HG03097 (cell line): Measurements from ENCODE around the gene NOB1.
A peak's percentile ranks its signal among the peaks of the same experiment; 100 is the strongest.
"Not testable (repeated sequence)": the region's sequence is repeated elsewhere in the genome, so short reads cannot be mapped to it uniquely, and the experiment has no call there.

Experiments
- ATAC-seq: cut with Tn5 transposase; IDR thresholded peaks from one replicate; pipeline ENCODE4 v1.9.1; 2021; ENCODE audit not compliant: unreplicated experiment, low FRiP score

Gene NOB1

DNA sequence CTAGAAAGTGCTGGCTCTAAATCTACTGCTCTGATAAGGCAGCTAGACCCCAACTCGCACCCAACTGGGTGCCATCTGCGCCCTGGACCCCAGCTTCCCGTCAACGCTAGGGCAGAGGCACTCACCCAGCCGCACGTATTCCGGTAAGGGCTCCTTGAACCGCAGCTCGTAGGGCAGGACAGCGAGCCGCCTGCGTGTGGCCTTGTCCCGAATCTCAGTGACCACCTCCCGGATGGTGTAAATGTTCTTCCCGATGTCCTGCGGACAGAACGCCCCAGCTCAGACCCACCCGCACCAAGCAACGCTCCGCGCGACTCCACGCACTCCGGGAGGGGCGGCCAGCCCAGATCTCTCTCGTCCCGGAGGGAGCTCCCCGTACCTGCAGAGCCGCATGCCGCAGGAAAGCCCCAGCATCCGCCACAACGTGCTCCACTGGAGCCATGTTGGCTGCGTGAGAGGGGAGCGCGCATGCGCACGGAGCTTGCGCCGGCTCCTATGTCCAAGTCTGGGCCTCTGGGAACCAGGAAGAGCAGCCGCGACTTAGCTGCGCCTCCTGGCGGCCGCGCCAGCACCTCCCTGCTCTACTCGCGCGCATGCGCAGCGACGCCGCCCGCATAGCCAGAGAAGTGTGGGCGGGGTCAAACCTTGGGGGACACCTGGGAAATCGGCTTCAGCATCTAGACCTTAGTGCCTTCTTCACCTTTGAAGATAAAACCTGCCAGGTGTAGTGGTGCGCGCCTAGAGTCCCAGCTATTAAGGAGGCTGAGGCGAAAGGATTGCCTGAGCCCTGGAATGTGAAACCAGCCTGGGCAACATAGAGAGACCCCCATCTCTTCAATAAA, at the start of gene NOB1:
Gene NOB1, minus strand, starts transcription at position 458 of the 842 bp plus-strand sequence. Its CDS starts 16 bp downstream, at position 442.
- peak; percentile 91 for ATAC-seq

DNA sequence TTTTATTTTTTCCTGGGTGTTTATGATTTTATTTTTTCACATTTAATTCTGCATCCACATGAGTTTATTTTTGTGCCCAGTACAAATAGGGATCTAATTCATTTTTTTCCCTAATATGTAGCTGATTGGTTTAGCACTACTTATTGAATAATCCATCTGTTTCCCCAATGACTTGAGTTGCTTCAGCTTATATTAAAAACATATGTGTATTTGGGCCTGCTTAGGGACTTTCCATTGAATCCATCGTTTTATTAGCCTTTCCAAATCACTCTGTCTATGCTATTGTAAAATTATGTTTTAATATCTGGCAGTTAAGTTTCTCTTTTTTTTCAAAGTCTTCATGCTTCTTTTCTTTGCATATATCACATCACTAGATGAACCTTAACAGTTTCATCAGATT, 49.6 kb upstream of the NOB1 start:
- ATAC-seq = no peak

DNA sequence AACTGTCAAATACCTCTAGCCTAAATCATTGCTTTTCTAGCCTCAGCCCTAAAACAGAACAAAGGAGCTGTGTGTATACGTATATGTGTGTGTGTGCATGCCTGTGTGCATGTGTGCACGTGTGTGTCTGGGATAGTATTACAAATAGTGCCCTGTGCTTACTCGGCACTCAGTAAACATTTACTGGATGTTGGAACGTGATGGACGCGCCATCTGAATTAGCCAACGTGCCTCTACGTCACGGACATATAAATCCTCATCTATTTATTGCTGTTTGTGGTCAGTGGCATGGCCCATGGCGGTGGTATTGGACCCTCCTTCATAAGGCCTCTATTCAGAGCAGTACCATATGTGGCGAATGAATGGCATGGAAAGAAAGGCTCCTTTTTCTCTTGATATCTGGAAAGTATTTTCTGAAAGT, 44.9 kb upstream of the NOB1 start:
- no peak for ATAC-seq

DNA sequence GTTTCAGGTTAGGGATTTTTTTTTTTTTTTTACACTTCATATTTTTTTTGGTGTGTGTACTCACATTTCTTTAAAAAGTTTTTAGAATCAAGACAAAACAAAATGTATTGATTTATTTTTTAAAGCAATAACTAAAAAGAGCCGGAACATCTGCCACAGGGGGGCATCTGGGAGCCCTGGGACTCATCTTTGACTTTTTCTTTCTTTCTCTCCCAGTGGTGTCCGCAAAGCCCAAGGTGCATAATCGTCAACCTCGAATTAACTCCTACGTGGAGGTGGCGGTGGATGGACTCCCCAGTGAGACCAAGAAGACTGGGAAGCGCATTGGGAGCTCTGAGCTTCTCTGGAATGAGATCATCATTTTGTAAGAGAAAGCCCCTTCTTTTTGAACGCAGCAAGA, 43.7 kb upstream of the NOB1 start:
- ATAC-seq = no peak

DNA sequence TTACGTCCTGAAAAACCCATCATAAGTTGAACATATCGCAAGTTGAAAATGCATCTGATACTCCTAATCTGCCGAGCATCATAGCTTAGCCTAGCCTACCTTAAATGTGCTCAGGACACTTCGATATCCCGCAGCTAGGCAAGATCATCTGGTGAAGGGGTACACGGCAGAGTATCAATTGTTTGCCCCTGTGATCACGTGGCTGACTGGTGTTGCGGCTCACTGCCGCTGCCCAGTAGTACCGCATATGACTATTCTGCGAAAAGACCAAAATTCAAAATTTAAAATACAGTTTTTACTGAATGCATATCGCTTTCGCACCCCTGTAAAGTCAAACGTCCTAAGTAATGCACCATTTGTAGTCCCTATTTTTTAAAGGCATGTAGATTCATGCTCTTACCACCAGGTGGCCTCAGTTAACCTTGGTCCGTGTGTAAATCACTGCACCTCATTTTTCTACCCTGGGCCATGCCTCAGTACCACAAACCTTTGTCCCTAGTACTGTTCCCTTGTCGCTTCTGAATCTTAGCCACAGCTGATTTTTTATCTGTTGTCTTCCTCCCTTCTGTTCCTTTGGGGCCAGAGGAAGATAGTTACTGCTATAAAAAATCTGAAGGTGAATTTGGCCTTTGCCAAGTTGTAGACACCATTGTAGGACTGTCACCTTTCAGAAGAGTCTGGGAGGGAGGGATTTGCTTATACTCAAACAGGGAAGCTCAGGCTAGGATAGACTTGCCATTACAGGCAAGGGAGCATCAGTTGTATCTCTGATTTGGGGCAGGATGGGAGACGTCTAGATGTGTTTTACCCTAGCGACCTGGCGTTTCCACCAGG, 41.8 kb upstream of the NOB1 start:
- no peak for ATAC-seq

DNA sequence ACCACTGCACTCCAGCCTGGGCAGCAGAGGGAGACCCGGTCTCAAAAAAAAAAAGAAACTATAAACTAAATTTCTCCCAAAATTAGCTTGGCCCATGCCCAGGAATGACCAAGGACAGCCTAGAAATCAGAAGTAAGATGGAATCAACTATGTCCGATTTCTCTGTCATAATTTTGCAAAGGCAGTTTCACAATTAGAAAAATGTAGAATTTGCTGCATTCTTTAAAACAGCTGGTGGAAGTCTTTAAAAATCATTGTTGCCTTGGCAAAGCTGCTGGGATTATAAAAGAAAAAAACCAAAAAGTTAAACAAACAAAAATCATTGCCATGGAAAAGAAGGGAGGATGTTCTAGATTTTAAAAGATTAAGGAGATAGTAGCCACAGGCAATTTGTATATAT, 39.8 kb upstream of the NOB1 start:
- ATAC-seq = no peak

DNA sequence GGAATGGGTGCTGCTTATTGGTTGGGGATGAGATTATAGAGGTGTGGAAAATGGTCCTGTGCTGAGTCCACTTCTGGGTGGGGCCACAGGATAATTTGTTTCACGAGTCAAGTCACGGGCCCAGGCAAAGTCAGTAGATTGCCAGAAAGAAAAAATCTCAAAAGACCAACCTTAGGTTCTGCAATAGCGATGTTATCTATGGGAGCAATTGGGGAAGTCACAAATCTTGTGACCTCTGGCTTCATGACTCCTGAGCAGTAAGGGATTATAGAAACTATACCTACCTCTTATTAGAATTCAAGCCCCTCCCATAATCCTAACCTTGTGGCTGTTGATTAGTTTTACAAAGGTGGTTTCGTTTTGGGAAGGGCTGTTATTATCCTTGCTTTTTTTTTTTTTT, 38.8 kb upstream of the NOB1 start:
- ATAC-seq = no peak

DNA sequence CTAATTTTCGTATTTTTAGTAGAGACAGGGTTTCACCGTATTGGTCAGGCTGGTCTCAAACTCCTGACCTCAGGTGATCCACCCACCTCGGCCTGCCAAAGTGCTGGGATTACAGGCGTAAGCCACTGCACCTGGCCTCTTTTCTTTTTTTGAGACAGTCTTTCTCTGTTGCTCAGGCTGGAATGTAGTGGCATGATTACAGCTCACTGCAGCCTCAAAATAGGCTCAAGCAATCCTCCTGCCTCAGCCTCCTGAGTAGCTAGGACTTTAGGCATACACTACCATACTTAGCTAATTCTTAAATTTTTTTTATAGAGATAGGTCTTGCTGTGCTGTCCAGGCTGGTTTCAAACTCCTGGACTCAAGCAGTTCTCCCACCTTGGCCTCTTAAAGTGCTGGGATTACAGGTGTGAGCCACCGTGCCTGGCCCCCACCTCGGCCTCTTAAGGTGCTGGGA, 36.7 kb upstream of the NOB1 start:
- ATAC-seq = not testable (repeated sequence)

DNA sequence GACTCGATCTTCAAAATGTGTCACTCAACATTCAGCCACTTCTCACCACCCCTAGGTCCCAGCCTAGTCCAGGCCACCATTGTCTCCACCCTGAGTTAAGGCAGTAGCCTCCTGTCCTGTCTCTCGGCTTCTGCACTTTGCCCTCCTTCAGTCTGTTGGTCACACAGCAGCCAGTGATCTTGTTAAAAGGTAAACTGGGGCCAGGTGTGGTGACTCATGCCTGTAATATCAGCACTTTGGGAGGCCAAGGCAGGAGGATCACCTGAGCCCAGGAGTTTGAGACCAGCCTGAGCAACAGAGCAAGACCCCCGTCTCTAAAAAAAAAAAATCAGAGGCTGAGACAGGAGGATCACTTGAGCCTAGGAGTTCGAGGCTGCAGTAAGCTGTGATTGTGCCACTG, 33.2 kb upstream of the NOB1 start:
- no peak for ATAC-seq

DNA sequence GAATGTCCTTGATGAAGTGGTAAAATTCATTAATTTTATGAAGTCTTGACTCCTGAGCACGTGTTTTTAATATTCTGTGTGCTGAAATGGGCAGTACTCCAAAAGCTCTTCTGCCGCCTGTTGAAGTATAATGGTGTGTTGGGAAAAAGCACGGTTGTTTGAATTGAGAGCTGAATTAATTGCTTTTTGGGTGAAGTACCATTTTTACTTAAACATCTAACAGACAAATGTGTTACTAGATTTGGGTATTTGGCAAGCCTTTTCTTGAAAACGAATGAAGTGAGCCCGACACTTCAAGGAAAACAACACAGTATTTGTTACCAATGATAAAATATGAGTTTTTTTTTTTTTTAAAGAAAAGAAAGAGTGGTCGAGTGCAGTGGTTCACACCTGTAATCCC, 29.9 kb upstream of the NOB1 start:
- no peak for ATAC-seq

DNA sequence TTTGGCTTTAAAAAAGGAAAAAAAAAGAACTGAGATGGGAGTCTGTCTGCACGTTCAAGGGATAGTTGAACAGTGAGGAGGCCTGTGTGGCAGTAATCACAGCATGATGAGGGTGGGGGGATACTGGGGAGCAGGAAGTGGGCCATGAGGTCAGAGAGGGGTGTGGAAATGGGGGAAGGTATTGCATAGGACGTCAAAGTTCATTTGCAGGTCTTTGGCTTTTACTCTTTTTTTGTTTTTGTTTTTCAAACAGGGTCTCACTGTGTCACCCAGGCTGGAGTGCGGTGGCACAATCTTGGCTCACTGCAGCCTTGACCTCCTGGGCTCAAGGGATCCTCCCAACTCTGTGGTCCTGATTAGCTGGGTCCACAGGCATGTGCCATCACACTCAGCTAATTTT, 26.4 kb upstream of the NOB1 start:
- ATAC-seq = no peak

DNA sequence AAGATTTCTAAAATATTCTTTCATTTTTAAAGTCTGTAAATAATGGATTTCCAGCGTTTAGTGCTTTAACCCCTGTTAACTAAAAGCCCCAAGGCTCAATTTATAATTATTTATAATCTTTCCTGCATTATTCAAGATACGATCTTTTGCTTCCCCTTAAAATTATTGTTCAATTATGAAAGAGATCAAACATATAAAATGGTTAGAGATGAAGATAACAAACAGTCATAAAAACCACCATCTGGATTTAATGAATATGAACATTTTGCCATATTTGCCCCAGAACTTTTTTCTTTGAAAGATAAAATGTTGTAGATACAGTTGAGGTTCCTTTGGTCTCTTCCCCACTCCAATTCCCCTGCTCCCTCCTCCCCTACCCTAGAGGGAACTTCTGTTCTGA, 25.0 kb upstream of the NOB1 start:
- ATAC-seq = no peak

DNA sequence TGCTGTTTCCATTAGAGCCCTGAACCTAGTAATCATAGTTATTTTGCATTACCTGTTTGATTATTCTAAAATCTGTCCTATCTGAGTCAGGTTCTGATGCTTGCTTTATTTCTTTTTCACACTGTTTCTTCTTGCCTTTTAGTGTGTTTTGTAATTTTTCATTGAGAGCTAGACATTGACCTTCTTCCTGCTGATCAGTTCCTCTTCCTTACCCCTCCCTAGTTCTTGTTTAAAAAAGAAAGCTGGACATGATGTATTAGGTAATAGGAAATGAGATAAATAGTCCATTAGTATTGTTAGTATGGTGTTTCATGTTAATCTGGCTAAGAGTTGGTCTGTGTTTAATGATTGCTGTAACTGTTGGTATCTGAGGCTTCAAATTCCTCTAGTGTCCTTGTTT, 20.8 kb upstream of the NOB1 start:
- no peak for ATAC-seq

DNA sequence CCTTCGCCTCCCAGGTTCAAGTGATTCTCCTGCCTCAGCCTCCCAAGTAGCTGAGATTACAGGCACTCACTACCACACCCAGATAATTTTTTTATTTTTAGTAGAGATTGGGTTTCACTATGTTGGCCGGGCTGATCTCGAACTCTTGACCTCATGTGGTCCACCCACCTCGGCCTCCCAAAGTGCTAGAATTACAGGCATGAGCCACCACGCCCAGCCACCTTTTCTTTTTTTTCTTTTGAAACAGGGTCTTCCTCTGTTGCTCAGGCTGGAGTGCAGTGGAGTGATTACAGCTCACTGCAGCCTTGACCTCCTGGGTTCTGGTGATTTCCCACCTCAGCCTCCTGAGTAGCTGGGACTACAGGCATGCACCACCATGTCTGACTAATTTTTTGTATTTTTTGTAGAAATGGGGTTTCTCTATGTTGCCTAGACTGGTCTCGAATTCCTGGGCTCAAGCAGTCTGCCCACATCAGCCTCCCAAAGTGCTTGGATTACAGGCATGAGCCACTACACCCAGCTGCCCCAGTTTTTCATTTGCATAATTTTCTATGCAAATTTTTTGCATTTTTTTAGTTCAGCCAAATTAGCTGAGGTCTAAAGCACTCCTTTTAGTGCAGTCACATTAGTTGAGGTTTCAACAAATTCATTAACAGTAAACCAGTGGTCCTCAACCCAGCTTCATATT, 18.7 kb upstream of the NOB1 start:
- peak; percentile 53 for ATAC-seq

DNA sequence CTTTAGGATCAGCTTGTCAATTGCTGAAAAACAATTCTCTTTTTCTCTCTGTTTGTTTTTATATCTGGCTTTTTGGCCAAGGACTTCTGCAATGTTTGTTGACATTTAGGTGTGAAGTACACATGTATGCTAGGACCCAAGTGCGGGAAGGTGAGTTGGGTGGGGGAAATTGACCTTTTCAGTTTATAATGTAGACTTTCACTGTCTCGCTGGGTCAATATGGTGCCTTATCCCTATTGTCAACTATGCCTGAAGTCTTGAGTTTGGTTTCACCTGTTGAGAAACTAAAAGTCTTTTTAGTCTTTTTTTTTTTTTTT, 16.9 kb upstream of the NOB1 start:
- ATAC-seq = no peak

DNA sequence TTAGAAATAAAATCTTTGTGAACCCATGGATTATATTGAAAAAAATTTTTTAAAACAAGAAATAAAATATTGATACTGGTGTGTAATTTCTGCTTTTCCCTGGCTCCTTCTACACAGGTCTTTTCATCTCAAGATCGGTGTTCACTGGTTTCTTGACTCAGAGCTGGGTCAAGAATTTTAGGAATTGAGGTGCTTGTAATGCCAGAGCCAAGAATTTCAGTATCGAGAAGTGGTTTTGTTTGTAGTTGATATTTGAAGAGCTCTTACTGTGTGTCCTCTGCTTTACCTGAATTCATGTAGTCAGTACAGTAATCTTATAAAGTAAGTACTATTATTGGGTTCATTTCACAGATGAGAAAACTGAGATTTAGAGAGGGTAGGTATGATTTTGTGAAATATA, 14.7 kb upstream of the NOB1 start:
- ATAC-seq = no peak

DNA sequence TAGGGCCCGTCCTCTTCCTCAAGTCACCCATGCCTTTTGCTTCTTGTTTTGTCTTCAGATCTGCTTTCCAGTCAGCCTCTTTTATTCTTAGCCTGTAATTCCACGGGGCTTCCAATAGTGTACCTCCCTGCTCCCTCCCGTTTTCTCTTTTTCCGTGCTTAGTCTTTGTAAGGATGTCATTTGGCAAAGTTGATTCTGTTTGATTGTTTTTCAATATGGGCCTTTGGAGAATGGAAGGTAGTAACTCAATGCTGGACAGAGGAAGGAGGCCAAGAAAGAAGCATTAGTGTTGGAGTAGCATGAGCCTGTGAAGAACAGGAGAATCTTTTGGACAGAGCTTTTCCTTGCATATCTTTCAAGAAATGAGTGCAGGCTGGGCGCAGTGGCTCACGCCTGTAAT, 13.9 kb upstream of the NOB1 start:
- no peak for ATAC-seq

DNA sequence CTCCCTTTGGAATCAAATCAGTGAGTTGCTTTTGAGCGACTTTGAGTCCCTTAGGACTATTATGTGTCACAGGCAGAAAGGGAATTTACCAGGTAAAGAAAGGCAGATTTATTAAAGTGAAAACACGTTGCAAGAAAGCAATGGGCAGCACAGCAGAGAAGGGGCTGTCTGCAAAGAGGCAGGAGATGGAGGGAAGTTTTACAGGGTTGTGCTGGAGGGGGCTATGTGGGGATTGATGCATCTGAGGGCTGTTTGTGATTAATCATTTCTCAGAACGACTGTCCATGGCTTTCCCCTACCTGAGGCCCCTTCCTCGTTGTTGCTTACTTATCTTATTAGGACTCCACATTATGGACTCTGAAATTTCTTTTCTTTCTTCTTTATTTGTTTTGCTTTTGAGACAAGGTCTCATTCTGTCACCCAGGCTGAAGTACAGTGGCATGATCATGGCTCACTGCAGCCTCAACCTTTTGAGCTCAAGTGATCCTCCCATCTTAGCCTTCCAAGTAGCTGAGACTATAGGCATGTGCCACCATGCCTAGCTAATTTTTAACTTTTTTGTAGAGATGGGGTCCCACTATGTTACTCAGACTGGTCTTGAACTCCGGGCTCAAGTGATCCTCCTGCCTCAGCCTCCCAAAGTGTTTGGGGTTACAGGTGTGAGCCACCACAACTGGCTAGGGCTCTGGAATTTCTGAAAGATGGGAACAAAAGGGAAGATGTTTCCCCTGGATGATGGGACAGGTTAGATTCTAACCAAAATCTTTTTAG, 12.9 kb upstream of the NOB1 start:
- no peak for ATAC-seq

DNA sequence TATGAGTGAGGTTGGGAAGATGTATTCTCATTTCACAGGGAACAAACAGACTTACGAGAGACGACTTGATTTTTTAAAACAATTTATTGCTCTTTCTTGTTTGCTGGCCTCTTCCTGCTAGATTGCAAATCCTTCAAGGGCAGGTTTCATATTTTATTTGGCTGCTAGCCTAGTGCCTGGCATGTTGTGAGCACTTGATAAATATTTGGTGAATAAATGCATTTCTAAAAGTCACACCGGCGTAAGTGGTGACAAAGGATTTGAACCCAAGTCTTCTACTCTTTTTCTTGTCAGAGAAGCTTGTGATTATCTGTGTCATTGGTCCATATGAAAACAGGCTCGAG, 8.8 kb upstream of the NOB1 start:
- ATAC-seq = no peak

DNA sequence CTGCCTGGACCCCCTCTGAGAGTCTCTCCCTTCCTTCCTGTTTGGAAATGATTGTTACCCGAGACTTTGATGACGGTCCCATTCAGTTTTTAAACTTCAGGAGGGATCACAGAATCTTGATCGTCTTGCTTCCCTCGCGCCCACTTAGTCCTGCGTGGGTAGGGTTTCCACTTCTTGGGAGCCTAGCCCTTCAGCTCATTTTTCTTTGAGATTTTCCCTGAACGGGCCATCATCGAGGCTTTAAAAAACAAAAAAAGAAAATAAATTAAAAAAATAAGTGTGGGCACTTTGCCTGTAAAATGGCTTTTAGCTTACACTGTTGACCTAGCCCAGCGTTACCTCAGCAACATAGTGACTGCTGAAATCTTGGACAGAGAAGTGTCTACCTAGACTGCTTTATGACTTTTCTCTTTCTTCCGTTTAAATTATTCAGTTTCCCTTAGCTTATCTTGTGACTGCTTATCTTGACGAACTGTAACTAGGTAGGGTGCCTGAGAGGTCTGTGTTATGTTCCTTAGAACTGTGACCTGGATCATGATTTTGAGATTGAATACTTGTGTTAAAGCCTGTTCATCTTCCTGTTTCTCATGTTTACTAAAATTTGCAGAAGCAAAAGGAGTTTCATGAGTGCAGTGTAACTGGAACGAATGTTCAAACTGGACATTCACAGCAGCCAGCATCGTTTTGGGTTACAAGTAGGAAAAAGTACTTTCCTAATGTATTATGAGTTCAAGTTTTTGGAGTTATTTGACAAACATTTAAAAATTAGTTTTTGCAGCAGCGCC, 8.3 kb upstream of the NOB1 start:
- ATAC-seq = no peak
